Measurements from ENCODE around the gene SPTBN4.

SPTBN4 gene

GRCh38 chr19:40584007-40584406 is 117.2 kb downstream of the SPTBN4 start:
- Histone ChIP-seq H4K91ac (ENCODE audit: low read depth, low read length) (no peak overlapping the region), H3K14ac (ENCODE audit: low read length) (no peak overlapping the region), H2BK120ac (ENCODE audit: insufficient read depth, low read length, poor library complexity) (no peak overlapping the region), H3K4me3 (ENCODE audit: low read depth, low read length) (no peak overlapping the region), H3K36me3 (ENCODE audit: control insufficient read depth in 1 of 2, insufficient read depth in 2 of 2, low read length in 2 of 2) (peaks cover 42 to 47% of the 10 kb centered on the region in 2 experiments), H3K27me3 (ENCODE audit: insufficient read depth, low read length) (no peaks in the 10 kb centered on the region), H3K4ac (ENCODE audit: low read depth, low read length) (no peak overlapping the region), H3K9me3 (ENCODE audit: insufficient read depth, low read depth, low read length) (peaks cover 2% of the 10 kb centered on the region), H2AFZ (ENCODE audit: insufficient read depth, low read length, poor library complexity) (no peak overlapping the region), H3K4me2 (ENCODE audit: low read length) (no peak overlapping the region), H3K4me1 (ENCODE audit: control insufficient read depth in 1 of 2, insufficient read depth in 2 of 2, low read length in 2 of 2) (peaks cover 0 to 3% of the 10 kb centered on the region in 2 experiments), H2BK12ac (ENCODE audit: low read length) (no peak overlapping the region), H3K79me1 (ENCODE audit: low read length) (no peaks in the 10 kb centered on the region), H2AK5ac (ENCODE audit: low read length) (no peak overlapping the region), H4K8ac (ENCODE audit: low read depth, low read length) (no peak overlapping the region), H4K12ac (ENCODE audit: low read depth, low read length) (no peak overlapping the region), H2BK5ac (ENCODE audit: low read depth, low read length, poor library complexity) (no peak overlapping the region), H3K9ac (ENCODE audit: low read length) (no peak overlapping the region), H3K79me2 (ENCODE audit: control insufficient read depth, insufficient read depth, low read length, poor library complexity) (no peaks in the 10 kb centered on the region), H3K27ac (ENCODE audit: low read depth, low read length) (no peak overlapping the region), H3K18ac (ENCODE audit: low read length) (no peak overlapping the region), H3K23ac (ENCODE audit: low read length) (no peak overlapping the region)
- WGBS (ENCODE audit: extremely low coverage, insufficient coverage, insufficient read length): no CpG with 5 or more reads among the region's 5 CpGs
- peak in 1 of 2 donors; percentile 42 for DNase-seq

- Histone ChIP-seq H4K12ac (ENCODE audit: low read depth, low read length) (no peak overlapping the region), H4K8ac (ENCODE audit: low read depth, low read length) (no peak overlapping the region), H3K9me3 (ENCODE audit: insufficient read depth, low read depth, low read length) (peaks cover 2% of the 10 kb centered on the region), H2AK5ac (ENCODE audit: low read length) (no peak overlapping the region), H3K4me3 (ENCODE audit: low read depth, low read length) (no peak overlapping the region), H3K79me1 (ENCODE audit: low read length) (no peaks in the 10 kb centered on the region), H3K79me2 (ENCODE audit: control insufficient read depth, insufficient read depth, low read length, poor library complexity) (no peaks in the 10 kb centered on the region), H2BK12ac (ENCODE audit: low read length) (no peak overlapping the region), H3K27me3 (ENCODE audit: insufficient read depth, low read length) (no peaks in the 10 kb centered on the region), H3K4me2 (ENCODE audit: low read length) (no peak overlapping the region), H4K91ac (ENCODE audit: low read depth, low read length) (no peak overlapping the region), H2AFZ (ENCODE audit: insufficient read depth, low read length, poor library complexity) (no peak overlapping the region), H3K36me3 (ENCODE audit: control insufficient read depth in 1 of 2, insufficient read depth in 2 of 2, low read length in 2 of 2) (peaks cover 36 to 49% of the 10 kb centered on the region in 2 experiments), H3K23ac (ENCODE audit: low read length) (no peak overlapping the region), H2BK120ac (ENCODE audit: insufficient read depth, low read length, poor library complexity) (no peak overlapping the region), H3K9ac (ENCODE audit: low read length) (no peak overlapping the region), H3K4me1 (ENCODE audit: control insufficient read depth in 1 of 2, insufficient read depth in 2 of 2, low read length in 2 of 2) (peaks cover 0 to 3% of the 10 kb centered on the region in 2 experiments), H2BK5ac (ENCODE audit: low read depth, low read length, poor library complexity) (no peak overlapping the region), H3K4ac (ENCODE audit: low read depth, low read length) (no peak overlapping the region), H3K27ac (ENCODE audit: low read depth, low read length) (no peak overlapping the region), H3K18ac (ENCODE audit: low read length) (no peak overlapping the region), H3K14ac (ENCODE audit: low read length) (no peak overlapping the region)
- peak; percentile 91 to 95 for DNase-seq
- no CpG with 5 or more reads among the region's 11 CpGs for WGBS (ENCODE audit: extremely low coverage, insufficient coverage, insufficient read length)
These were observed 118.6 kb downstream of the SPTBN4 start for GRCh38 chr19:40585241-40585981.

- H3K79me2 ChIP-seq (ENCODE audit: control insufficient read depth, insufficient read depth, low read length, poor library complexity): no peaks in the 10 kb centered on the region
- H2BK120ac ChIP-seq (ENCODE audit: insufficient read depth, low read length, poor library complexity): no peak overlapping the region
- peaks cover 38 to 47% of the 10 kb centered on the region in 2 experiments for H3K36me3 ChIP-seq (ENCODE audit: control insufficient read depth in 1 of 2, insufficient read depth in 2 of 2, low read length in 2 of 2)
- no peak overlapping the region for H3K9ac ChIP-seq (ENCODE audit: low read length)
- no peak overlapping the region for H2BK5ac ChIP-seq (ENCODE audit: low read depth, low read length, poor library complexity)
- no peaks in the 10 kb centered on the region for H3K27me3 ChIP-seq (ENCODE audit: insufficient read depth, low read length)
- H3K4ac ChIP-seq (ENCODE audit: low read depth, low read length): no peak overlapping the region
- no peaks in the 10 kb centered on the region for H3K9me3 ChIP-seq (ENCODE audit: insufficient read depth, low read depth, low read length)
- no peak overlapping the region for H2BK12ac ChIP-seq (ENCODE audit: low read length)
- no peak overlapping the region for H3K27ac ChIP-seq (ENCODE audit: low read depth, low read length)
- WGBS (ENCODE audit: extremely low coverage, insufficient coverage, insufficient read length): no CpG with 5 or more reads among the region's 2 CpGs
- no peak overlapping the region for H4K12ac ChIP-seq (ENCODE audit: low read depth, low read length)
- H3K23ac ChIP-seq (ENCODE audit: low read length): no peak overlapping the region
- H4K91ac ChIP-seq (ENCODE audit: low read depth, low read length): no peak overlapping the region
- H2AK5ac ChIP-seq (ENCODE audit: low read length): no peak overlapping the region
- peaks cover 0 to 3% of the 10 kb centered on the region in 2 experiments for H3K4me1 ChIP-seq (ENCODE audit: control insufficient read depth in 1 of 2, insufficient read depth in 2 of 2, low read length in 2 of 2)
- H3K18ac ChIP-seq (ENCODE audit: low read length): no peak overlapping the region
- no peak overlapping the region for H3K14ac ChIP-seq (ENCODE audit: low read length)
- no peak overlapping the region for H3K4me2 ChIP-seq (ENCODE audit: low read length)
- H2AFZ ChIP-seq (ENCODE audit: insufficient read depth, low read length, poor library complexity): no peak overlapping the region
- H3K79me1 ChIP-seq (ENCODE audit: low read length): no peaks in the 10 kb centered on the region
- no peak overlapping the region for H3K4me3 ChIP-seq (ENCODE audit: low read depth, low read length)
- DNase-seq: no peak
- no peak overlapping the region for H4K8ac ChIP-seq (ENCODE audit: low read depth, low read length)
These were observed 119.2 kb downstream of the SPTBN4 start for GRCh38 chr19:40585982-40586422.

- Histone ChIP-seq H3K4ac (ENCODE audit: low read depth, low read length) (no peak overlapping the region), H2BK120ac (ENCODE audit: insufficient read depth, low read length, poor library complexity) (no peak overlapping the region), H4K12ac (ENCODE audit: low read depth, low read length) (no peak overlapping the region), H3K79me2 (ENCODE audit: control insufficient read depth, insufficient read depth, low read length, poor library complexity) (no peaks in the 10 kb centered on the region), H4K8ac (ENCODE audit: low read depth, low read length) (no peak overlapping the region), H3K23ac (ENCODE audit: low read length) (no peak overlapping the region), H3K4me2 (ENCODE audit: low read length) (no peak overlapping the region), H2BK5ac (ENCODE audit: low read depth, low read length, poor library complexity) (no peak overlapping the region), H3K14ac (ENCODE audit: low read length) (no peak overlapping the region), H3K9me3 (ENCODE audit: insufficient read depth, low read depth, low read length) (no peaks in the 10 kb centered on the region), H3K27me3 (ENCODE audit: insufficient read depth, low read length) (no peaks in the 10 kb centered on the region), H3K36me3 (ENCODE audit: control insufficient read depth in 1 of 2, insufficient read depth in 2 of 2, low read length in 2 of 2) (peaks cover 38 to 43% of the 10 kb centered on the region in 2 experiments), H2BK12ac (ENCODE audit: low read length) (no peak overlapping the region), H3K27ac (ENCODE audit: low read depth, low read length) (no peak overlapping the region), H3K4me3 (ENCODE audit: low read depth, low read length) (no peak overlapping the region), H3K79me1 (ENCODE audit: low read length) (no peaks in the 10 kb centered on the region), H2AK5ac (ENCODE audit: low read length) (no peak overlapping the region), H2AFZ (ENCODE audit: insufficient read depth, low read length, poor library complexity) (no peak overlapping the region), H4K91ac (ENCODE audit: low read depth, low read length) (no peak overlapping the region), H3K18ac (ENCODE audit: low read length) (no peak overlapping the region), H3K9ac (ENCODE audit: low read length) (no peak overlapping the region), H3K4me1 (ENCODE audit: control insufficient read depth in 1 of 2, insufficient read depth in 2 of 2, low read length in 2 of 2) (peaks cover 0 to 3% of the 10 kb centered on the region in 2 experiments)
- no CpG with 5 or more reads among the region's 14 CpGs for WGBS (ENCODE audit: extremely low coverage, insufficient coverage, insufficient read length)
- DNase-seq: no peak
These were observed 119.8 kb downstream of the SPTBN4 start for GRCh38 chr19:40586611-40587010.

Data from trophoblast cell (in vitro differentiated cells and primary cell).